Astrocyte (in vitro differentiated cells and primary cell): ENCODE results near the gene CCDC174. TPM values are rescaled to one million over a fixed set of nuclear protein-coding genes. Genes with fewer than 3 reads are reported as not detected.

ENCODE experiments used
- DNase-seq: peaks from one replicate; pipeline ENCODE4 v3.0.0-alpha.2; 2010; ENCODE audit warnings: low read depth
- FAIRE-seq: peaks from 2 replicates; lab custom pipeline; 2011; peaks lifted over from hg19 to GRCh38; lab: Jason Lieb, UNC
- H2AFZ ChIP-seq: 2 replicates; pipeline ENCODE4 v1.6.0; 2012; ENCODE audit warnings: low read depth, low read length, inconsistent platforms
- H3K27ac ChIP-seq: 2 replicates; pipeline ENCODE4 v1.5.1; 2011; ENCODE audit warnings: low read depth, low read length, inconsistent platforms
- H3K27me3 ChIP-seq: 2 replicates; pipeline ENCODE4 v1.6.0; 2011; ENCODE audit warnings: low read length, inconsistent platforms; ENCODE audit not compliant: insufficient read depth
- H3K36me3 ChIP-seq: 2 replicates; pipeline ENCODE4 v1.5.1; 2011; ENCODE audit warnings: low read length, inconsistent platforms; ENCODE audit not compliant: insufficient read depth
- H3K4me1 ChIP-seq: 2 replicates; pipeline ENCODE4 v1.5.1; 2011; ENCODE audit warnings: low read length, inconsistent platforms; ENCODE audit not compliant: insufficient read depth
- H3K4me2 ChIP-seq: 2 replicates; pipeline ENCODE4 v1.6.0; 2012; ENCODE audit warnings: low read length, inconsistent platforms
- H3K4me3 ChIP-seq: 2 replicates; pipeline ENCODE4 v1.5.1; 2011; ENCODE audit warnings: low read depth, mild to moderate bottlenecking, low read length, inconsistent platforms; ENCODE audit not compliant: insufficient read depth
- H3K79me2 ChIP-seq: 2 replicates; pipeline ENCODE4 v1.6.0; 2012; ENCODE audit warnings: mild to moderate bottlenecking, low read length, inconsistent platforms; ENCODE audit not compliant: insufficient read depth
- H3K9ac ChIP-seq: 2 replicates; pipeline ENCODE4 v1.6.0; 2012; ENCODE audit warnings: mild to moderate bottlenecking, low read length, inconsistent platforms
- H3K9me3 ChIP-seq: 2 replicates; pipeline ENCODE4 v1.5.1; 2012; ENCODE audit warnings: low read depth, mild to moderate bottlenecking, low read length, inconsistent platforms; ENCODE audit not compliant: insufficient read depth
- H4K20me1 ChIP-seq: 2 replicates; pipeline ENCODE4 v1.6.0; 2012; ENCODE audit warnings: low read length, inconsistent platforms; ENCODE audit not compliant: insufficient read depth
- H3K27ac Mint-ChIP-seq: one replicate; pipeline ENCODE4 v1.8.0; 2021; ENCODE audit warnings: mild to moderate bottlenecking, mixed read lengths; ENCODE audit not compliant: unreplicated experiment
- H3K27me3 Mint-ChIP-seq: one replicate; pipeline ENCODE4 v1.8.0; 2021; ENCODE audit warnings: low read depth, mixed read lengths; ENCODE audit not compliant: unreplicated experiment
- H3K36me3 Mint-ChIP-seq: one replicate; pipeline ENCODE4 v1.8.0; 2021; ENCODE audit warnings: low read depth, mixed read lengths; ENCODE audit not compliant: unreplicated experiment
- H3K4me1 Mint-ChIP-seq: one replicate; pipeline ENCODE4 v1.8.0; 2021; ENCODE audit warnings: low read depth, mixed read lengths; ENCODE audit not compliant: unreplicated experiment
- H3K4me3 Mint-ChIP-seq: one replicate; pipeline ENCODE4 v1.8.0; 2021; ENCODE audit warnings: mild to moderate bottlenecking, moderate library complexity, mixed read lengths; ENCODE audit not compliant: unreplicated experiment
- H3K9me3 Mint-ChIP-seq: one replicate; pipeline ENCODE4 v1.8.0; 2021; ENCODE audit warnings: mild to moderate bottlenecking, mixed read lengths; ENCODE audit not compliant: unreplicated experiment
- CTCF ChIP-seq: IDR thresholded peaks from 2 replicates; pipeline ENCODE4 v1.5.1; 2011; ENCODE audit warnings: low read depth, mild to moderate bottlenecking, inconsistent platforms, low read length, moderate library complexity; ENCODE audit not compliant: insufficient read depth
- EZH2 ChIP-seq: IDR thresholded peaks from 2 replicates; pipeline ENCODE4 v1.6.1; 2012; ENCODE audit warnings: mild to moderate bottlenecking, low read length, inconsistent platforms; ENCODE audit not compliant: insufficient read depth
- total RNA-seq: library from RNA; stranded (reverse); gene quantifications from 2 replicates; pipeline ENCODE4 v1.2.1, GENCODE V29; 2021

The CCDC174 gene
- total RNA-seq, 1 donor from 2014 or later: 17.4 TPM

- no peak overlapping the region for H3K27ac Mint-ChIP-seq
- H3K4me1 ChIP-seq: no peaks in the 10 kb centered on the region
- no peak overlapping the region for H2AFZ ChIP-seq
- no peaks in the 10 kb centered on the region for H3K36me3 ChIP-seq
- H3K9ac ChIP-seq: no peak overlapping the region
- no peaks in the 10 kb centered on the region for H3K9me3 ChIP-seq
- H3K4me3 Mint-ChIP-seq: no peak overlapping the region
- TF ChIP-seq EZH2 (no peak), CTCF (no peak)
- H3K4me2 ChIP-seq: no peak overlapping the region
- peaks cover 18% of the 10 kb centered on the region for H3K27me3 Mint-ChIP-seq
- no peaks in the 10 kb centered on the region for H3K36me3 Mint-ChIP-seq
- peaks cover 16% of the 10 kb centered on the region for H3K4me1 Mint-ChIP-seq
- no peak overlapping the region for H3K4me3 ChIP-seq
- H3K9me3 Mint-ChIP-seq: no peaks in the 10 kb centered on the region
- H4K20me1 ChIP-seq: no peaks in the 10 kb centered on the region
- FAIRE-seq (no peak), DNase-seq (no peak)
- peaks cover 26% of the 10 kb centered on the region for H3K27me3 ChIP-seq
- H3K79me2 ChIP-seq: no peaks in the 10 kb centered on the region
- H3K27ac ChIP-seq: no peak overlapping the region
Observed at GRCh38 chr3:14609506-14609905, 42.1 kb upstream of the CCDC174 start.

- Histone ChIP-seq H3K9ac (no peak overlapping the region), H3K27me3 (peaks cover 26% of the 10 kb centered on the region), H3K4me2 (no peak overlapping the region), H3K9me3 (no peaks in the 10 kb centered on the region), H3K36me3 (no peaks in the 10 kb centered on the region), H4K20me1 (no peaks in the 10 kb centered on the region), H3K4me1 (no peaks in the 10 kb centered on the region), H2AFZ (no peak overlapping the region), H3K79me2 (no peaks in the 10 kb centered on the region), H3K4me3 (no peak overlapping the region), H3K27ac (no peak overlapping the region)
- H3K36me3 Mint-ChIP-seq: no peaks in the 10 kb centered on the region
- peaks cover 16% of the 10 kb centered on the region for H3K4me1 Mint-ChIP-seq
- H3K4me3 Mint-ChIP-seq: no peak overlapping the region
- H3K9me3 Mint-ChIP-seq: no peaks in the 10 kb centered on the region
- TF ChIP-seq EZH2 (no peak), CTCF (no peak)
- FAIRE-seq: no peak
- H3K27ac Mint-ChIP-seq: no peak overlapping the region
- H3K27me3 Mint-ChIP-seq: peaks cover 18% of the 10 kb centered on the region
- DNase-seq: no peak
Observed at GRCh38 chr3:14609941-14610340, 41.6 kb upstream of the CCDC174 start.

GRCh38 chr3:14614189-14614588 lies 37.4 kb upstream of the CCDC174 start:
- FAIRE-seq: no peak

More at GRCh38 chr3:14614189-14614588, 37.4 kb upstream of the CCDC174 start:
- H3K27ac ChIP-seq: no peak overlapping the region
- no peak overlapping the region for H2AFZ ChIP-seq
- H3K27ac Mint-ChIP-seq: no peak overlapping the region
- H3K4me2 ChIP-seq: no peak overlapping the region
- H3K36me3 Mint-ChIP-seq: no peaks in the 10 kb centered on the region
- no peak overlapping the region for H3K4me3 ChIP-seq
- H3K27me3 Mint-ChIP-seq: peaks cover 12% of the 10 kb centered on the region
- no peaks in the 10 kb centered on the region for H3K9me3 ChIP-seq
- H3K79me2 ChIP-seq: no peaks in the 10 kb centered on the region
- H3K4me1 Mint-ChIP-seq: peaks cover 25% of the 10 kb centered on the region
- no peak for DNase-seq
- no peak overlapping the region for H3K4me3 Mint-ChIP-seq
- H4K20me1 ChIP-seq: no peaks in the 10 kb centered on the region
- peaks cover 18% of the 10 kb centered on the region for H3K27me3 ChIP-seq
- no peak overlapping the region for H3K9ac ChIP-seq
- H3K4me1 ChIP-seq: no peaks in the 10 kb centered on the region
- TF ChIP-seq CTCF (no peak), EZH2 (no peak)
- no peaks in the 10 kb centered on the region for H3K36me3 ChIP-seq
- H3K9me3 Mint-ChIP-seq: peaks cover 1% of the 10 kb centered on the region
